Upper lobe of left lung (tissue), 6 donors: ENCODE data around the gene ADAMTS17. TPM values are rescaled to one million over a fixed set of nuclear protein-coding genes. Genes with fewer than 3 reads are reported as not detected.

ENCODE experiments used
- ATAC-seq, 2 donors: fragments of 200-7000 bp; cut with Tn5 transposase; one replicate each; pipeline ENCODE4 v1.9.1; 2022; ENCODE audit warnings: mild to moderate bottlenecking in 2 of 2, moderate library complexity in 2 of 2; ENCODE audit not compliant: low FRiP score in 2 of 2
- DNase-seq, 2 donors: peaks; one replicate each; pipeline ENCODE4 v3.0.0-alpha.2; 2019 to 2020
- H3K27ac ChIP-seq, 4 donors: fragments of 200-600 bp; sonication (generic); one replicate each; pipeline ENCODE4 v1.5.1; 2016 to 2019
- H3K27me3 ChIP-seq, 4 donors: fragments of 200-600 bp; sonication (generic); one replicate each; pipeline ENCODE4 v1.5.1; 2017 to 2019
- H3K36me3 ChIP-seq, 4 donors: fragments of 200-600 bp; sonication (generic); one replicate each; pipeline ENCODE4 v1.5.1; 2016 to 2019
- H3K4me1 ChIP-seq, 4 donors: fragments of 200-600 bp; sonication (generic); one replicate each; pipeline ENCODE4 v1.5.1; 2018 to 2019
- H3K4me3 ChIP-seq, 4 donors: fragments of 200-600 bp; sonication (generic); one replicate each; pipeline ENCODE4 v1.5.1; 2017 to 2019; ENCODE audit warnings: mild to moderate bottlenecking in 2 of 4, moderate library complexity in 1 of 4
- H3K9me3 ChIP-seq, 4 donors: fragments of 200-600 bp; sonication (generic); one replicate each; pipeline ENCODE4 v1.5.1; 2018 to 2019
- EP300 ChIP-seq, 4 donors: sonication (generic); formaldehyde crosslinking; IDR thresholded peaks; one replicate each; pipeline ENCODE4 v1.5.1; 2017; ENCODE audit warnings: antibody characterized with exemption in 4 of 4, control low read depth in 2 of 4
- POLR2A ChIP-seq, 4 donors: fragments of 450-650 bp; IDR thresholded peaks; one replicate each; pipeline ENCODE4 v1.5.1; 2016 to 2017; ENCODE audit warnings: antibody characterized with exemption in 4 of 4, mild to moderate bottlenecking in 2 of 4
- POLR2AphosphoS5 ChIP-seq, 2 donors: sonication (generic); formaldehyde crosslinking; IDR thresholded peaks; one replicate each; pipeline ENCODE4 v1.5.1; 2017; ENCODE audit warnings: antibody characterized with exemption in 2 of 2
- WGBS, 2 donors: methylation state at CpG; one replicate each; pipeline ENCODE4 v1.1.5; 2017 to 2018; 5-methylcytosine and 5-hydroxymethylcytosine counted together
- total RNA-seq, 6 donors: library from RNA; depleted of rRNA in 4 of 6; stranded (reverse); fragments of >200 nt in 4 of 6; gene quantifications; one replicate each; pipeline versions ENCODE4 v1.1.0 to v1.2.1, GENCODE V29; 2016 to 2021
- TF ChIP-seq, protein P1 (sequence below), 6 experiments: fragments of 450-650 bp in 4 of 6; fragments of 200-600 bp in 2 of 6; sonication (generic) in 2 of 6; IDR thresholded peaks; one replicate each; pipeline ENCODE4 v1.5.1; 2016 to 2019; ENCODE audit warnings: antibody characterized with exemption in 6 of 6
- donor health status: DM: no; HTN: no; CAD: no; lungs with moderate emphysema.
- donor health status: DM: no; HTN: yes; CAD: no; lungs with severe emphysema.

Gene ADAMTS17
- total RNA-seq, 6 donors from 2014 or later = 3.2 to 11.5 (median 5.7) TPM

DNA sequence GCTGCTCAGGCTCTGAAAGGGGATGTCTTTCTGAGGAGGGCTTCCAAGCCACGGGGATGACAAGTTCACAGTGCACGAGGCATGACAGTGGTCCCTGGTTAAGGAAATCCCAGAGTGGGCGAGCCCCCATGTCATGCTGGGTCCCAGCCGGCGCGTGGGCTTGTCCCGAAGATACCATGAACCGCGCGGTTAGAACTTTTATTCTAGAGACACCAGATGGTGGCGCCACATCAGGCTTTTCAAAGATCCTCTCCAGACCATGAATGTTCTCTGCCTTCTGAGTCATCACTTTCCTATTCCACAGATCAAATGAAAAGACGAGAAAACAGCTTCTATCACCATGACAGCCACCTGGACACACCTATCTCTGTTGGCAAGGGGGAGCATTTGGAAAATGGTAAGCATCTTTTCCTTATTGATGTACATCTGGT lies 380.7 kb downstream of the ADAMTS17 start:
- WGBS, 2 donors = 55 to 73% methylated on average over 7 to 12 of the region's 12 CpGs
- H3K9me3 ChIP-seq = no peaks in the 10 kb centered on the region
- peaks cover 0 to 4% (median 2%) of the 10 kb centered on the region in 4 donors for H3K4me1 ChIP-seq
- H3K36me3 ChIP-seq = no peaks in the 10 kb centered on the region
- peak in 1 of 2 donors; percentile 54 for ATAC-seq
- H3K4me3 ChIP-seq = no peak overlapping the region
- H3K27ac ChIP-seq = no peak overlapping the region
- H3K27me3 ChIP-seq = no peaks in the 10 kb centered on the region
- no peak for DNase-seq
- TF ChIP-seq POLR2A (IDR thresholded peaks at IDR 0.05) (no peak), EP300 (IDR thresholded peaks at IDR 0.05) (no peak), POLR2AphosphoS5 (IDR thresholded peaks at IDR 0.05) (no peak)
- TF ChIP-seq, protein P1, sequence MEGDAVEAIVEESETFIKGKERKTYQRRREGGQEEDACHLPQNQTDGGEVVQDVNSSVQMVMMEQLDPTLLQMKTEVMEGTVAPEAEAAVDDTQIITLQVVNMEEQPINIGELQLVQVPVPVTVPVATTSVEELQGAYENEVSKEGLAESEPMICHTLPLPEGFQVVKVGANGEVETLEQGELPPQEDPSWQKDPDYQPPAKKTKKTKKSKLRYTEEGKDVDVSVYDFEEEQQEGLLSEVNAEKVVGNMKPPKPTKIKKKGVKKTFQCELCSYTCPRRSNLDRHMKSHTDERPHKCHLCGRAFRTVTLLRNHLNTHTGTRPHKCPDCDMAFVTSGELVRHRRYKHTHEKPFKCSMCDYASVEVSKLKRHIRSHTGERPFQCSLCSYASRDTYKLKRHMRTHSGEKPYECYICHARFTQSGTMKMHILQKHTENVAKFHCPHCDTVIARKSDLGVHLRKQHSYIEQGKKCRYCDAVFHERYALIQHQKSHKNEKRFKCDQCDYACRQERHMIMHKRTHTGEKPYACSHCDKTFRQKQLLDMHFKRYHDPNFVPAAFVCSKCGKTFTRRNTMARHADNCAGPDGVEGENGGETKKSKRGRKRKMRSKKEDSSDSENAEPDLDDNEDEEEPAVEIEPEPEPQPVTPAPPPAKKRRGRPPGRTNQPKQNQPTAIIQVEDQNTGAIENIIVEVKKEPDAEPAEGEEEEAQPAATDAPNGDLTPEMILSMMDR (IDR thresholded peaks at IDR 0.05) = no peak

DNA sequence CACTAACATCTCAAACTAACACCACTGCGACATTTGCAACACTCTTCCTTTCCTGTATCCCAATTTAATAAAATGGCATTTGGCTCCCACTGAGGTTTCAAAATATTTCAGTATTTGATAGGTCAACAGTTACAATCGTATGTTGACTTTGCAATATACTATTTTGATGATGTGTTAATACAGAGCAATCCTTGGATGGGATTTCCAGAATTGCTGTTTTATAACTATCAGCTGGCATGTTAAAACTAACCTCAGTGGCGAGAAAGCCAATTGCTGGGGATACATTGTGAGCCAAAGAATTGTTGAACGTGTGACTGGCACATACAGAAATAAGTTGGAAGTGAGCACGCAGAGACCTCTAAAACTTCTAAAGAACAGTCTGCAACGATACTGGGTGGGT lies 382.4 kb downstream of the ADAMTS17 start:
- Histone ChIP-seq H3K4me1 (peaks cover 0 to 4% (median 2%) of the 10 kb centered on the region in 4 donors), H3K9me3 (no peaks in the 10 kb centered on the region), H3K4me3 (no peak overlapping the region), H3K27me3 (no peaks in the 10 kb centered on the region), H3K36me3 (no peaks in the 10 kb centered on the region), H3K27ac (no peak overlapping the region)
- no peak for TF ChIP-seq POLR2A (IDR thresholded peaks at IDR 0.05)
- TF ChIP-seq, protein P1 (IDR thresholded peaks at IDR 0.05) = no peak
- TF ChIP-seq POLR2AphosphoS5 (IDR thresholded peaks at IDR 0.05) = no peak
- DNase-seq (no peak), ATAC-seq (no peak)
- 71 to 75% methylated on average over 6 of the region's 6 CpGs for WGBS, 2 donors

DNA sequence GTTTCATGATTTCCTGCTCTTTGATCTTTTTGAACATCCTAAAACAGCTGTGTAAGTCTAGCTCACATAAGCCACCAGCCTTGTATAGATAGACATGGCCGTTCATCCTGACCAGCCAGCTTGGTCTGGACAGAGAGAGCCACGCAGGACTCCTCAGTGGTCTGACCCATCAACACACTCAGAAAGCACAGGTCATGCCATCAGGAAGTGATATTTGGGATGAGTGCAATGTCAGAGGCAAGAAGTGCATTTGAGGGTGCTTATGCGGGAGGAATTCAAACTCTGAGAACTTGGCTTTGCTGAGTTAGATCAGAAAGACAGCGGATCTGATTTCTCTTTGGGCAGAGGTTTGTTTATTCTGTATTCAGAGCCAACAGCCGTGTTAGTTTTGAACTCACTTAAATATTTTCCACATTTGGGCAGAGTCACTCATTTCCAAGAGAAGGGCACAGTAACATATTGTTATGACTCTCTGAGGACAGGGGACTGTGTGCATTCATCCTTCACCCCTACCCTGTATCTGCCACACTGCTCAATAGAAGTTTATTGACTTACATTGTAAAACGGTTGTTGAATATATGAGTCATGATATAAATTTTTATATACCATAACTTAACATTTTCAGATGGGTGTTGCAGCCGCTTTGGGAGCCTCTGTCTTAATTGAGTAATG lies 383.2 kb downstream of the ADAMTS17 start:
- TF ChIP-seq POLR2A (IDR thresholded peaks at IDR 0.05) (no peak), EP300 (IDR thresholded peaks at IDR 0.05) (no peak)
- no peak for ATAC-seq
- 59% methylated on average over 7 of the region's 7 CpGs for WGBS, 2 donors

DNA sequence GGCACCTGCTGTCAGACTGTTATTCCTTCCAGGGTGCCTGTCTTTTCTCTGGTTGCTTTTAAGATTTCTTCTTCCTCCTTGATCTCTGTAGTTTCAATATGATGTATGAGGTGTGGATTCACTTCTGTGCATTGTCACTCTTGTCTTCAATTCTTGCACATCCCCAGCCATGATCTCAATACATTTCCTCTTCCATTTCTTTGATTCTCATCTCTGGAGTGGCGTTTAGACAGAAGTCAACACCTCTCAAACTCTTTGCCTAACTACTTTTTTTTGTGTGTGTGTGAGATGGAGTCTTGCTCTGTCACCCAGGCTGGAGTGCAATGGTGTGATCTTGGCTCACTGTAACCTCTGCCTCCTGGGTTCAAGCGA lies 384.1 kb downstream of the ADAMTS17 start:
- WGBS, 2 donors = 70 to 93% methylated on average over 2 of the region's 2 CpGs
- Histone ChIP-seq H3K36me3 (no peaks in the 10 kb centered on the region), H3K4me1 (peaks cover 0 to 4% (median 2%) of the 10 kb centered on the region in 4 donors), H3K4me3 (no peak overlapping the region), H3K27me3 (no peaks in the 10 kb centered on the region), H3K27ac (no peak overlapping the region), H3K9me3 (no peaks in the 10 kb centered on the region)
- TF ChIP-seq, protein P1 (IDR thresholded peaks at IDR 0.05) = no peak
- no peak for TF ChIP-seq POLR2AphosphoS5 (IDR thresholded peaks at IDR 0.05)
- ATAC-seq = no peak
- DNase-seq = no peak

More for the DNA sequence above, 383.2 kb downstream of the ADAMTS17 start:
- Histone ChIP-seq H3K27me3 (no peaks in the 10 kb centered on the region), H3K4me1 (peaks cover 0 to 4% (median 2%) of the 10 kb centered on the region in 4 donors), H3K36me3 (no peaks in the 10 kb centered on the region), H3K4me3 (no peak overlapping the region), H3K27ac (no peak overlapping the region), H3K9me3 (no peaks in the 10 kb centered on the region)
- DNase-seq = no peak

DNA sequence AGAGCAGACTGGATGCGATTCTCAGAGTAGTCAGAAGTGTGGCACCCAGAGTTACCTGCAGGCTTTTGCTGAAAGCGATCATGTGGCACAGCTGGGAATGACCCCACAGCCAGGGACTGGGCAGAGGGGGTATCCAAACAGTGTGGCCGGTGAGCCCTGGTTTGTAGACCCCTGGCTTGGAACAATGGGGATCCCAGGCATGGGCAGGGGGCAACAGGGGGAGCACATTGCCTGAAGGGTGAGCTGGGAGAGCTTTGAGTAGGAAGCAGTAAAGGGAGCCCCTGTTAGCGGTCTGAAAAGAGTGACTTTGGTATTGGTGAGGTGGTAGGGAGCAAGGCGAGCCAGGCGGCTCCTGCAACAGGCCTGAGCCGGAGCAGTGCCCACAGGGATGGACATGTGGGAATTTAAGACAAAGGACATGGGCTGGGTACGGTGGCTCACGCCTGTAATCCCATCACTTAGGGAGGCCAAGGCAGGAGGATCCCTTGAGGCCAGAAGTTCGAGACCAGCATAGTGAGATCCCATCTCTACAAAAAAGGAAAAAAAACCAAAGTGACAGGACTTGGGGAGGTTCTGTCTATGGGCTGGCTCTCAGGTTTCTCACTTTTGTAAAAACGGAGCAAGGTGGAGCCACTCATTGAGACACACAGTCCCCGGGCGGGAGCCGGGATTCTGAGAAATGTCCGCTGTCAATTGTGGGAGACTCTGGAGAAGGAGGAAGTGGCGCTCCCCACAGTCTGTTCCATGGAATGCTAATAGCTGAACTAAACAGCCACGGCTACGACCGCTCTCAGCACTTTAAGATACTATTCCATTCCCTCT lies 384.7 kb downstream of the ADAMTS17 start:
- WGBS, 2 donors = 94% methylated on average over 19 of the region's 19 CpGs
- ATAC-seq (no peak), DNase-seq (no peak)
- Histone ChIP-seq H3K36me3 (no peaks in the 10 kb centered on the region), H3K27me3 (no peaks in the 10 kb centered on the region), H3K9me3 (no peaks in the 10 kb centered on the region), H3K4me3 (no peak overlapping the region), H3K4me1 (peaks cover 0 to 4% (median 2%) of the 10 kb centered on the region in 4 donors), H3K27ac (no peak overlapping the region)
- no peak for TF ChIP-seq POLR2A (IDR thresholded peaks at IDR 0.05)
